ENCODE measurements around the gene PIGW. TPM values are rescaled to one million over a fixed set of nuclear protein-coding genes. Genes with fewer than 3 reads are reported as not detected.

PIGW gene
- total and polyA plus RNA-seq, 9 of the 15 experiments (the other 6 are each of a cell fraction or from before 2014, with no cell fraction given) = 9.5 to 33.9 (median 21.2) TPM

DNA sequence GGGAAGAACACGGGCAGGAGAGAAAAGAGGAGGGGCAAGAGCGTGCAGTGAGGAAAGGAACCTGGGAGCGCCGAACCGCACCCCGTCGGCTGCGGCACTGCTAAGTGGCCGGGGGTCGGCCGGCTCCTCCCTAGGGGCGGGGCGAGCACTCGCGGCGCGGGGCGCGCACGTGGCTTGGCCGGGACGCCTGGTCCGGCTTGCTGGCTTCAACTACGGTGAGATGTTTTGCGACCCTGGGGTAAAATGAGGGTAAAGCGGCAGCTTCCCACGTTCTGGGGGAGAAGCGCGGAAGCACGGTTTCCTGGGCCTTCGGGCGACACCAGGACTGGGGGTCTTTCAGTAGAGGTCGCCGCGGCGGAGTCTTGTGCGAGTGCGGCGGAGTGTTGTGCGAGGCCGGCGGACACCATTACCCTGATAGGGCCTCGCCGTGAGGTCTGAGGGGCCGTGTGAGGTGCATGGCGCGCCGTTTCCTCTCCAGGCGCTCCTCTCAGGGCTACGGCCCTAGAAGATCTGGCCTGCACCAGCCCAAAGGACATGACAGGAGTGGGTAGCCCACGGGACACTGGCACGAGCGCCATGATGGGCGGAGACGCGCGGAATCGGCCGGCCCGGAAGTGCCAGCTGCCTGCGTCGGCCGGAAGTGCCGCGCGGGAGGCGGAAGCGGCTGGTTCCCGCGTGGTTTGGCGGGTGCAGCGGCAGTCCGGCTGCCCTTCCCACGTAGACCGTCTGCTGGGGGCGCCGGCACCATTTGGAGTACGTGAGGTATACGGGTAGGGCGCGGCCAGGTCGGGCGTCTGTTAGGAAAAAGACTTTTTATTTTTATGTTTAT lies at the start of gene PIGW, which contains the start of gene MYO19 (continued):
- no peak for TF ChIP-seq ZNF444 (CRISPR knock-in tag; IDR thresholded peaks at IDR 0.05)
- TF ChIP-seq, protein P1, sequence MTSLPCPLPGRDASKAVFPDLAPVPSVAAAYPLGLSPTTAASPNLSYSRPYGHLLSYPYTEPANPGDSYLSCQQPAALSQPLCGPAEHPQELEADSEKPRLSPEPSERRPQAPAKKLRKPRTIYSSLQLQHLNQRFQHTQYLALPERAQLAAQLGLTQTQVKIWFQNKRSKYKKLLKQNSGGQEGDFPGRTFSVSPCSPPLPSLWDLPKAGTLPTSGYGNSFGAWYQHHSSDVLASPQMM (CRISPR knock-in tag; IDR thresholded peaks at IDR 0.05) = no peak
- no peak for TF ChIP-seq ZNF140 (CRISPR knock-in tag; IDR thresholded peaks at IDR 0.05)
- TF ChIP-seq ASH1L (IDR thresholded peaks at IDR 0.05; ENCODE audit: borderline replicate concordance, low read depth, partially characterized antibody) = peak; percentile 28
- no peak for TF ChIP-seq XRCC4 (IDR thresholded peaks at IDR 0.05; ENCODE audit: extremely low read depth, insufficient read depth, insufficient read length)
- TF ChIP-seq PHF8 (IDR thresholded peaks at IDR 0.05; ENCODE audit: borderline replicate concordance, low read length) = peak; percentile 80
- TF ChIP-seq HNRNPL (IDR thresholded peaks at IDR 0.05; ENCODE audit: low read depth, low read length) = peak; percentile 92
- no peak for TF ChIP-seq ZNF347 (CRISPR knock-in tag; IDR thresholded peaks at IDR 0.05; ENCODE audit: low read depth)
- no peak for TF ChIP-seq HDAC3 (IDR thresholded peaks at IDR 0.05; ENCODE audit: borderline replicate concordance, partially characterized antibody)
- no peak for TF ChIP-seq GTF2A2 (tag; IDR thresholded peaks at IDR 0.05)
- no peak for TF ChIP-seq MTF1 (CRISPR knock-in tag; IDR thresholded peaks at IDR 0.05; ENCODE audit: borderline replicate concordance)
- TF ChIP-seq ZBED1 (IDR thresholded peaks at IDR 0.05) = no peak
- TF ChIP-seq ZNF695 (CRISPR knock-in tag; IDR thresholded peaks at IDR 0.05) = 0 out of 2 replicates have a peak, but pooled peaks have one; percentile 20
- TF ChIP-seq ELF2 (CRISPR knock-in tag; IDR thresholded peaks at IDR 0.05) = peak; percentile 94
- TF ChIP-seq MAFK (IDR thresholded peaks at IDR 0.05; ENCODE audit: low read length) = no peak
- no peak for TF ChIP-seq RBM15 (IDR thresholded peaks at IDR 0.05; ENCODE audit: insufficient read depth, low read length)
- TF ChIP-seq, protein P2, sequence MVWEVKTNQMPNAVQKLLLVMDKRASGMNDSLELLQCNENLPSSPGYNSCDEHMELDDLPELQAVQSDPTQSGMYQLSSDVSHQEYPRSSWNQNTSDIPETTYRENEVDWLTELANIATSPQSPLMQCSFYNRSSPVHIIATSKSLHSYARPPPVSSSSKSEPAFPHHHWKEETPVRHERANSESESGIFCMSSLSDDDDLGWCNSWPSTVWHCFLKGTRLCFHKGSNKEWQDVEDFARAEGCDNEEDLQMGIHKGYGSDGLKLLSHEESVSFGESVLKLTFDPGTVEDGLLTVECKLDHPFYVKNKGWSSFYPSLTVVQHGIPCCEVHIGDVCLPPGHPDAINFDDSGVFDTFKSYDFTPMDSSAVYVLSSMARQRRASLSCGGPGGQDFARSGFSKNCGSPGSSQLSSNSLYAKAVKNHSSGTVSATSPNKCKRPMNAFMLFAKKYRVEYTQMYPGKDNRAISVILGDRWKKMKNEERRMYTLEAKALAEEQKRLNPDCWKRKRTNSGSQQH (CRISPR knock-in tag; IDR thresholded peaks at IDR 0.05) = no peak
- TF ChIP-seq ZKSCAN1 (IDR thresholded peaks at IDR 0.05; ENCODE audit: low read depth, low read length) = no peak
- TF ChIP-seq TBP (optimal IDR thresholded peaks at IDR 0.05; ENCODE audit: low read depth, low read length) = peak; percentile 92
- no peak for TF ChIP-seq ZKSCAN3 (CRISPR knock-in tag; IDR thresholded peaks at IDR 0.05)
- TF ChIP-seq JUND (IDR thresholded peaks at IDR 0.05; ENCODE audit: borderline replicate concordance, low read depth, low read length) = peak; percentile 7; the same call in 1 of the 2 replicates
- TF ChIP-seq JUND (tag; IDR thresholded peaks at IDR 0.05; ENCODE audit: borderline replicate concordance, low read depth, low read length) = no peak; the same call in 2 of the 3 replicates
- TF ChIP-seq, protein P3, sequence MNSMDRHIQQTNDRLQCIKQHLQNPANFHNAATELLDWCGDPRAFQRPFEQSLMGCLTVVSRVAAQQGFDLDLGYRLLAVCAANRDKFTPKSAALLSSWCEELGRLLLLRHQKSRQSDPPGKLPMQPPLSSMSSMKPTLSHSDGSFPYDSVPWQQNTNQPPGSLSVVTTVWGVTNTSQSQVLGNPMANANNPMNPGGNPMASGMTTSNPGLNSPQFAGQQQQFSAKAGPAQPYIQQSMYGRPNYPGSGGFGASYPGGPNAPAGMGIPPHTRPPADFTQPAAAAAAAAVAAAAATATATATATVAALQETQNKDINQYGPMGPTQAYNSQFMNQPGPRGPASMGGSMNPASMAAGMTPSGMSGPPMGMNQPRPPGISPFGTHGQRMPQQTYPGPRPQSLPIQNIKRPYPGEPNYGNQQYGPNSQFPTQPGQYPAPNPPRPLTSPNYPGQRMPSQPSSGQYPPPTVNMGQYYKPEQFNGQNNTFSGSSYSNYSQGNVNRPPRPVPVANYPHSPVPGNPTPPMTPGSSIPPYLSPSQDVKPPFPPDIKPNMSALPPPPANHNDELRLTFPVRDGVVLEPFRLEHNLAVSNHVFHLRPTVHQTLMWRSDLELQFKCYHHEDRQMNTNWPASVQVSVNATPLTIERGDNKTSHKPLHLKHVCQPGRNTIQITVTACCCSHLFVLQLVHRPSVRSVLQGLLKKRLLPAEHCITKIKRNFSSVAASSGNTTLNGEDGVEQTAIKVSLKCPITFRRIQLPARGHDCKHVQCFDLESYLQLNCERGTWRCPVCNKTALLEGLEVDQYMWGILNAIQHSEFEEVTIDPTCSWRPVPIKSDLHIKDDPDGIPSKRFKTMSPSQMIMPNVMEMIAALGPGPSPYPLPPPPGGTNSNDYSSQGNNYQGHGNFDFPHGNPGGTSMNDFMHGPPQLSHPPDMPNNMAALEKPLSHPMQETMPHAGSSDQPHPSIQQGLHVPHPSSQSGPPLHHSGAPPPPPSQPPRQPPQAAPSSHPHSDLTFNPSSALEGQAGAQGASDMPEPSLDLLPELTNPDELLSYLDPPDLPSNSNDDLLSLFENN (IDR thresholded peaks at IDR 0.05; ENCODE audit: low read depth in 2 of 2, low read length in 2 of 2) = 0 out of 4 replicates have a peak, but pooled peaks of 1 of the 2 experiments have one; percentile 17
- peak; percentile 89 for TF ChIP-seq CREM (IDR thresholded peaks at IDR 0.05; ENCODE audit: low read depth)
